ENCODE results near the gene NRG2.

GRCh38 chr5:139919308-139919707 lies 123.8 kb downstream of the NRG2 start:
- TF ChIP-seq EZH2phosphoT487 (IDR thresholded peaks at IDR 0.05; ENCODE audit: borderline replicate concordance, low read length): no peak
- TF ChIP-seq, protein P1, sequence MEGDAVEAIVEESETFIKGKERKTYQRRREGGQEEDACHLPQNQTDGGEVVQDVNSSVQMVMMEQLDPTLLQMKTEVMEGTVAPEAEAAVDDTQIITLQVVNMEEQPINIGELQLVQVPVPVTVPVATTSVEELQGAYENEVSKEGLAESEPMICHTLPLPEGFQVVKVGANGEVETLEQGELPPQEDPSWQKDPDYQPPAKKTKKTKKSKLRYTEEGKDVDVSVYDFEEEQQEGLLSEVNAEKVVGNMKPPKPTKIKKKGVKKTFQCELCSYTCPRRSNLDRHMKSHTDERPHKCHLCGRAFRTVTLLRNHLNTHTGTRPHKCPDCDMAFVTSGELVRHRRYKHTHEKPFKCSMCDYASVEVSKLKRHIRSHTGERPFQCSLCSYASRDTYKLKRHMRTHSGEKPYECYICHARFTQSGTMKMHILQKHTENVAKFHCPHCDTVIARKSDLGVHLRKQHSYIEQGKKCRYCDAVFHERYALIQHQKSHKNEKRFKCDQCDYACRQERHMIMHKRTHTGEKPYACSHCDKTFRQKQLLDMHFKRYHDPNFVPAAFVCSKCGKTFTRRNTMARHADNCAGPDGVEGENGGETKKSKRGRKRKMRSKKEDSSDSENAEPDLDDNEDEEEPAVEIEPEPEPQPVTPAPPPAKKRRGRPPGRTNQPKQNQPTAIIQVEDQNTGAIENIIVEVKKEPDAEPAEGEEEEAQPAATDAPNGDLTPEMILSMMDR (IDR thresholded peaks at IDR 0.05; ENCODE audit: low read depth, low read length, poor library complexity, severe bottlenecking): no peak
